TTC549 (cell line): Measurements from ENCODE around the gene FBN1.

Experiments
- FAIRE-seq: peaks from 2 replicates; lab custom pipeline; 2012; peaks lifted over from hg19 to GRCh38; lab: Jason Lieb, UNC

The FBN1 gene

GRCh38 chr15:48466820-48467219 is 178.7 kb downstream of the FBN1 start:
- FAIRE-seq, result no peak

GRCh38 chr15:48466079-48466478 is 179.4 kb downstream of the FBN1 start:
- no peak for FAIRE-seq

GRCh38 chr15:48465410-48465809 is 180.1 kb downstream of the FBN1 start:
- no peak for FAIRE-seq

GRCh38 chr15:48463366-48463880 is 182.1 kb downstream of the FBN1 start:
- no peak for FAIRE-seq

GRCh38 chr15:48462688-48463087 is 182.8 kb downstream of the FBN1 start:
- no peak for FAIRE-seq

GRCh38 chr15:48459571-48460442 is 185.7 kb downstream of the FBN1 start:
- no peak for FAIRE-seq

- FAIRE-seq, result no peak
Measured at GRCh38 chr15:48458876-48459275, 186.6 kb downstream of the FBN1 start.

GRCh38 chr15:48456134-48456533 is 189.4 kb downstream of the FBN1 start:
- no peak for FAIRE-seq

GRCh38 chr15:48451736-48452135 is 193.8 kb downstream of the FBN1 start:
- FAIRE-seq, result no peak

- FAIRE-seq, result no peak
Measured at GRCh38 chr15:48451241-48451640, 194.3 kb downstream of the FBN1 start.

- no peak for FAIRE-seq
Measured at GRCh38 chr15:48449734-48450133, 195.8 kb downstream of the FBN1 start.

- FAIRE-seq, result no peak
Measured at GRCh38 chr15:48447657-48448056, 197.9 kb downstream of the FBN1 start.

- FAIRE-seq, result no peak
Measured at GRCh38 chr15:48447058-48447457, 198.5 kb downstream of the FBN1 start.

GRCh38 chr15:48442011-48442410 is 203.5 kb downstream of the FBN1 start:
- FAIRE-seq, result no peak

- no peak for FAIRE-seq
Measured at GRCh38 chr15:48440084-48440483, 205.4 kb downstream of the FBN1 start.

- FAIRE-seq, result no peak
Measured at GRCh38 chr15:48437178-48437577, 208.3 kb downstream of the FBN1 start.

GRCh38 chr15:48435321-48435720 is 210.2 kb downstream of the FBN1 start:
- FAIRE-seq, result no peak

GRCh38 chr15:48433226-48433886 is 212.2 kb downstream of the FBN1 start:
- no peak for FAIRE-seq

GRCh38 chr15:48432688-48433087 is 212.8 kb downstream of the FBN1 start:
- FAIRE-seq, result no peak

GRCh38 chr15:48427960-48428547 is 217.5 kb downstream of the FBN1 start:
- FAIRE-seq, result no peak

GRCh38 chr15:48427479-48427878 is 218.0 kb downstream of the FBN1 start:
- no peak for FAIRE-seq

- no peak for FAIRE-seq
Measured at GRCh38 chr15:48426941-48427340, 218.6 kb downstream of the FBN1 start.

GRCh38 chr15:48426044-48426443 is 219.5 kb downstream of the FBN1 start:
- no peak for FAIRE-seq
